Measurements from ENCODE around the gene CFAP54.
A peak's percentile ranks its signal among the peaks of the same experiment; 100 is the strongest.
"Not testable (repeated sequence)": the region's sequence is repeated elsewhere in the genome, so short reads cannot be mapped to it uniquely, and the experiment has no call there.

The CFAP54 gene

DNA sequence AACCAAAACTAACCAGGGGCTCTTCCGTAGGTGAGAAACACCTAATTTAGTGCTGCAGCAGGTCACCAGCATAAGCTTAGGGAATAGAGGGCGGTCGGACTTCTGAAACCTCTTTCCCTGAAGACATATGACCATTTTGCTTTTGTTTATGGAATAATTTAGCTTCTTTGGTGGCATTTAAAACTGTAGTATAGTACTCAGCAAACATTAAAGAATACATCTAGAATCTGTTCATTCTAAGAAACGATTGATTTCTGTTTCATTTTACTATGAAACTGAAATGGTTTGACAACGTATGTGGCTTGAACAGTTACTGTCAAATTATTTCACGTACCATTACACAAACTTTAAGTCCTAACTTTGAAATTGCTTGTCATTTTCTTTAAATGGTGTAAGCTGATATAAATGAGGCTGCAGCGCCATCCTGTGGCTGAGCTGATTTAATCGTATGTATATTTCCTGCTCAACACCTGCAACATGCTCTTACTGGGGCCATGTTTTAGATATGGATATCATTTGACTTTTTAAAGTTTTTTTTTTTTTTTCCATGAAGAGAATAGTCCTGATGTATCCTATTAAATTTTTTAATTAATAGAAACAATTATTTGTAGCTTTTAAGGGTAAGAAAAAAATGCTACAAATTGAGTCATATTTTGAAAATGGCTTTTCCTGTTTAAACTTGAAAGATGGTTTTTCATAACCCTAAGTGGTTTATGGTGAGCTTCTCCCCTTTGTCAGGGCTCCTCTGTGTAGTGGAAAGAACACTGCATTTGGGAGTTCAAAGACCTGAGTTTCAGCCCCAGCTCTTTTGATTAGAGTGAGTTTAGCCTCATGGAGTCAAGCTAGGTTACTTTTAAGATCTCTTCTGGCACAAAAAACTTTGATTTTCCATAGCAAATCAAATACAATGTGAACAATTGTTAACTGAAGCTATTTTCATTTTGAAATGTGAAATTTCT lies 27.4 kb downstream of the CFAP54 start:
- DNase-seq: peak; percentile 58 to 89 (median 75)

DNA sequence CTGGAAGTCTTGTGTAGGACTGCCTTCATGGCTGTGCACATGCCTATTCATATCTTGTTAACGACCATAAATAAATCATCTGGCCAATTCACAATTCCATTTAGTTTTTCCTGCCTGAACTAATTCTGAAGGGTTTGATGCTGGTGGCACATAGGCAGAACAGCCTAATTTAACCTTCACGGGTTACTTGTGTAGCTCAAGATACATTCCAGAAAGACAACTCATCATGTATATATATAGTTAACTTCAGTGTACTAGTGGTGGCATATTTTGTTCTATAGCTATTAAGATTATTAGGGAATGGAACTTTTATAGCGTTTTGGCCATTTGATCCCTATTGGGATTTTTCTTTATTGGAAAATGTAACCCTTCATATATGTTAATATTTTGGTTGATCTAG lies 31.4 kb downstream of the CFAP54 start:
- no peak for DNase-seq

DNA sequence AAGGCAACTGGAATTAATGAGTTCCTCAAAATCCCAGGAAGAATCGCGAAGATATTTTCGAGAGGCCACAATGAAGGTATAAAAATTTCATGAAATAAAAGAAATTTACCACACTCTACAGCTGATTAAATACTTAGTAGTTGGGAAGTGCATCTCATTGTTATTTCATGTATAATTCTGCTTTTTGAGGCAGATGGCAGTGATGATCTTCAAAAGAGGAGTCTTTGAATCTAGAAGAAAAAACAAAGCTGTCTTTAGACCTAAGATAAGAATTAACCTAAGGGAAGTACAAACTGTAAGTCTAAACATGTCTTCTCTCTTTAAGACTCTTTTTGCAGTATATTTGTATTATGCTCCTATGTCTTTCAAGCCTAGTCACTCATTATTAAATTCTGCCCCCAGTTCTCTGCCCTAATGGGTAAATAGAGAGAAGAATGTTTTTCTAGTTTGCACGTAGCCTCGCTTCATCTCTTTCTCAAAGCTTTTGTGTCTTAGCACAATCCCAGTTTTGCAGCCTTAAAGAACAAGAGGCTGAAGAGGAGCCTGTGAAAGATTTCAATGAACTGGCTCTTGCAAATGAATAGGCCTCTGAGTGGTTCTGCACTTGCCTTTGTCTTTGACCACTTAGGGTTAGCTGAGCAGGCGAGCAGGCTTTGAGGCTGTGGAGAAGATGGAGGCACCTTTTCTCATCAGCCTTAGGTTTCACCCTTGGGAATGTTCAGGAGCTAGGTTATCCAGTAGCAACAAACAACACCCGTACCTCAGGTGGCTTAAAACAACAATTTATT lies 32.7 kb downstream of the CFAP54 start:
- DNase-seq: no peak

DNA sequence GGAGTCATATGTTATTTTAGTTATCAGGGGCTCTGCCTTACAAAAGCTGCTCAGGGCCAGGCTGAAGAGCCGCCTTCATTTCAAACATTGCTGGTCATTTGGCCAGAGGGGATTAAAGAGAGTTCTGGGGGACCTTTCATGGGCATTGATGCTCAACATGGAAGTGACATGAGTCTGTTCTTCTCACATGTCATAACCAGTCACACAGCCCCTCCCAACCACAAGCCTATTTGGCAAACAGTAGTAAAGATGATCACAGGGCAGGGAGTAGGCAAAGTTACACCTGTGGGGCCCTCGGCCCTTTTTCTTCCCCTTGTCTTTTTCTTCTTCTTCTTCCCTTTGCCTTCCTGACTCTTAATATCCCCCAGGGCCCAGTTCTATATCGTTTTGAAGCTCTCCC lies 33.3 kb downstream of the CFAP54 start:
- no peak for DNase-seq

DNA sequence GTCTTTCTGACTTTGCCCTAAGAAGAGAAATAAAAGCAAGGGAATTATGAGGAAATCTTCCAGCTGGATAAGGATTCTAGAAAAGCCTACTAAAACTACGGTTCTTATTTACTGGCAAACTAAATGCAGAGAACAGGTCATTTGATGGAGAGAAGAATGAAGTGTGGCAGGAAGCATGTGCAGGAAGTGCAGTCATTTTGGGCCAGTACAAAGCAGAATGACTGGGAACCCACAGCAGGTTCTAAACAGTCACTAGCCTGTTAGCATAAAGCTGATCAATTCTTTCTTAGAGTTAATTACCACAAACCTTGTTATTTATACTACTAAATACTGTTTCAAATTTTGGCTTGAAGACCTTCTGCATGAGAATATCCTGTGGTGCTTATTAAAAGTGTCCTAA lies 36.7 kb downstream of the CFAP54 start:
- DNase-seq: peak in 1 of 5 donors; percentile 58

DNA sequence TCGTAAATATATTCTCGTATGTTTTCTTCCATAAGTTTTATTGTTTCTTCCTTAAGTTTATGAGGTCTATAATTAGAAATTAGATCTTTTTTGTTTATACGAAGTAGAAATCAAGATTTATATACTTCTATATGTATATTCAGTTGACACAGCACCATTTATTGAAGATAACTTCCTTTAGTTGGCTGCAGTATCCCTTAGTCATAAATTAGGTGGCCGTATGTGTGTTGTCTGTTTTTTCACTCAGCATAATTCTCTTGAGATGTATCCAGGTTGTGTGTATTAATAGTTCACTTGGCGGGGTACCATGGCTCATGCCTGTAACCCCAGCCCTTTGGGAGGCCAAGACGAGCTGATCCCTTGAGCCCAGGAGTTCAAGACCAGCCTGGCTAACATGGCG lies 40.5 kb downstream of the CFAP54 start:
- DNase-seq: no peak

DNA sequence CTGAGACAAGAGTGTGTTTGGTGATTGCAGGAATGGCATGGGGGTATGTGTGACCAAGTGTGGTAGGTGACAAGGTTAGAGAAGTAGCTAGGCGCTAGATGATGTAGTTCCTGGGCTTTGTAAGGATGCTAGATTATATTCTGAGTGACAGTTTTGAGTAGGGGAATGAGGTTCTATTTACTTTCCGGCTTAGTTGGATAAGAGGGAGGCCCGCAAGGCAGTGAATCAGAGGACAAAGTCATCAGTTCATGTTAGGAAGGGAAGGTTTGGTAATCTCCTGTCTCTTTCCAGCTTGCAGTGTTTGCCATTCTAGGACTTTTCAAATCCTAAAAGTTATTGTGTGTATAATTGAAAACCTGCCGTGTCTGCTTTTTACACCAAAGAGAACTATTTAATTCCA lies 45.0 kb downstream of the CFAP54 start:
- no peak for DNase-seq

DNA sequence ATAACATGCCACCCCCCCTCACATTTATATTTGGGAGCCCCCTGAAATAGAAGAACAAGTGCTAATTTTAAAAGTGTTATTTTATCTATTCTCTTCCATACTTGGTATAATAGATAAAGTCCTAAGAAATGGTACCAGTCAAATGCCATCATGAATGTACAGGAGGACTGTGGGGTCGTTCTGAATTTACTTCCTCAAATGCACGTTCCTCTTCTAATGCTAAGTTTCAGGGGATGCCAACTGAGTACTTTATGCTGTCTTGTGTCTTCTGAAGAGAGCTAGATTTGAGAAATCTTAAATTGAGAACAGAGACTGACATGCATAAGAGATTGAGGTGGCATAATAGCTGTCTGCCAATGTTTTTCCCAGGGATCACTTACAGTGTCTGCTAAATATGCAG lies 59.0 kb downstream of the CFAP54 start:
- DNase-seq: no peak

DNA sequence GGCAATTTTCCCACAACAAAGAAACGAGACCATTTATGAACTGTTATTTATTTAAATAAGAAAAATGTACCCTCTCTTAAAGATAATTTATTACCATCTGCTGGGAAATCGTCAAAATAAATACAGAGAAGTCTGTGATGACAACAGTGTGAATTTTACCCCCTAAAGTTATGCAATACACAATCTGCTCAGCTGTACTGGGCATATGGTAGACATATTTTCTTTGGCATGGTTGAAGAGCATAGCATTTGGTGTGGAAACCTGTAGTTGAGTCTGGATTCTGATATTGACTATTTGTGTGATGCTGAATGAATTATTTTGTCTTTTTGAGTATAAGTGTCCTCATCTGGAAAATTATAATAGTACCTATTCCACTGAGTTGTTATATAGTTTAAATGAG lies 60.0 kb downstream of the CFAP54 start:
- no peak for DNase-seq

DNA sequence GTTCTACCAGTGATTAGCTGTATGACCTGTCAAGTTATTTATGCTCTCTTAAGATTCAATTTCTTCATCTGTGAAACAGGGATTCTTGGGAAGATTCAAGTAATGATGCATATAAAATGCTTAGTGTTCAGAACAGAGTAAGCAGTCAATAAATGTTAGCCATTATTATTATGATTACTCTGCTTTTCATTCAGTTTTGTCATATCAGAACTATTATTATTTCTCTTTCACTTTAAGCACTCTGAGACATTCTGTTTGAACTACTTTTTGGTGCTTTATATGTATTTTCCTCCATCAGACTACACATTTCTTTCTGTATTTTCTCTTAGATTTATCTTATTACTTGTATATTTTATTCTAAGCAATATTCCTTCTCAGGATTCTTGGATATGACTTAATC lies 81.2 kb downstream of the CFAP54 start:
- no peak for DNase-seq

DNA sequence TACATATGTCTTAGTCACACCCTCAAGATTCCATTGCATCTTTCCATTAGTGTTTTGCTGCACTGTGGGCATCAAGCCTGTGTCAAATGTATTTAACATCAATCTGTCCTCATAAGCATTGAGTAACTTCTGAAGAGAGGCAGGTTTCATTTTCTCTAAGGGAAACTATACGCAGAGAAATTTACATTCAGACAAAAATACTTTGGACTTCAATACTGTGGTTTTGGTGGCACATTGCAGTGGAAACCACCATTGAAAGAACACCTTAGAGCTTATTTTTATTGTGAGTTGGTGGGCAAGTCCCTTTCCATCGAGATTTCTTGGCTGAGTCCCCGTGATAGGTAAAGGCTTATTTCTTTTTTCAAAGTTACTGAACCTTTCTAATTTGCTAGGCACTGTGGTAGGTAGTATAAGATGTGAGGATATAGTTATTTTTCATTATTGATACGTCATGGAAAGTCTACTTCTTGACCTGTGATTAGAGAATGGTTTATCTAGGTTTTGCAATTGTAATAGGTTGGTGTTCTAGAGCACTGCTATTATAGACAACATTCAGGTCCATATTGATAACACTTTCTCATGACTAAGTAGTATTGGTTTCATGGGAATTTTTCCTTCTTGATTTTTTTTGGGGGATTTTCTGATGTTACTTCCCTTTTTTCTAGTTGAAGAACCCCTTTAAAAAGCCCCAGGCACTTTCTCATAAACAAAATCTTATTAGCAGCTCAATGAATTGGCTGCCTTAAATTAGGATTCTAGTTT lies 81.9 kb downstream of the CFAP54 start:
- peak in 1 of 5 donors; percentile 27 for DNase-seq

DNA sequence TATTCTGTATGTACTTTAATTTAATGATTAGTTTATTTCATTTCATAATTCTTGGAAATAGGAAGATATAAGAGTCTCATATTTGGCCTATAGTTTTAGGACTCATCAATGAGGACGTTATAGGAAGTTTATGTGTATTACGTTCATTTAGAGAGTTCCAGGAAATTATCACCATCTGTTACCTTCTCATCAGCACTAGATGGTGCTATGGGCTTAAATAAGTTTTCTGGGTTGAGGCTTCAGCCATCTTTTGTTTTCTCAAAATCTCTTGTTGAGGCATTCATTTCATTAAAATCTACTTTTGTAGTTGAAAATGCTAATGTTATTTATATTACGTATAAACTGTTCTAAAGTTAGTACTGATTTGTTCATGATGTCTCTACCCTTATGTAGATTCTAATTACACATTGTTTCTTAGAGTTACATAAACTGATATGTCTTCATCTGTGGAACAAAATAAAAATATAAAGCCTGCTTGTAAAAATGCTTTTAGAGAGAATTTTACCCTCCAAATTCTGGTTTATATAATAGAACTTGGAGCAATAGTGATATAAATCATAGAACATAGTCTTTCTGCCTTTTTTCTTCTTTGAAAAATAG lies 89.2 kb downstream of the CFAP54 start:
- DNase-seq: peak in 1 of 5 donors; percentile 59

DNA sequence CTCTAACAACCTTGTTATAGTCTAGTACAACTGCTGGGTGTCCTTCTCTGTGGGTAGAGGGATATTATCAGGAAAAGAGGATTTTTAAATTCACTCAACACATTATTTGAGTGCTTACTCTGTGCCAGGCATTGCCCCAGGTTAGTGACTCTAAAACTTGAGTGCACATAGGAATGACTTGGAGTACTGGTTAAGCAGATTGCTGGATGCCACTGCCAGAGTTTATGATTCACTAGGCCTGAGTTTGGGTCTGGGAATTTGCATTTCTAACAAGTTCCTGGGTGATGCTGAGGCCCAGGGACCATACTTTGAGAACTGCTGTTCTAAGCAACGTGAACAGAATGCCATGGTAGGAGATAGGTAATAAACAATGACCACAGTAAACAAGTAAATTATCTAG lies 96.6 kb downstream of the CFAP54 start:
- no peak for DNase-seq

DNA sequence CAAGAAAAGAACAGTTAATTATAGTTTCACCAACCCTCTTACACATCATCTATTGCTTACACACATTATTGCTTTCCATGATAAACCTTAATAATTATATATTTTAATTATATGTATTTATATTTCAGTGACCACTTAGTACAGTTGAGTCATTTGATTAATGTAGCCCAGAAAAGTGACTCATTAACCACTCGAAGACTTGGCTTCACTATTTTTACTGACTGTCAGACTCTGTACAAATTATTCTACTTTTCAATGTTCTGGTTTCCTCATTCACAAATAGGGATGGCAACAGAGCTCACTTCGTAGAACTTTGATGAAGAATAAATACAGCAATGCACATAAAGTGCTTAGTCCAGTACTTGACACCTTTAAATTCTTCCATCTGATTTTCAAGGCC lies 98.3 kb downstream of the CFAP54 start:
- no peak for DNase-seq

DNA sequence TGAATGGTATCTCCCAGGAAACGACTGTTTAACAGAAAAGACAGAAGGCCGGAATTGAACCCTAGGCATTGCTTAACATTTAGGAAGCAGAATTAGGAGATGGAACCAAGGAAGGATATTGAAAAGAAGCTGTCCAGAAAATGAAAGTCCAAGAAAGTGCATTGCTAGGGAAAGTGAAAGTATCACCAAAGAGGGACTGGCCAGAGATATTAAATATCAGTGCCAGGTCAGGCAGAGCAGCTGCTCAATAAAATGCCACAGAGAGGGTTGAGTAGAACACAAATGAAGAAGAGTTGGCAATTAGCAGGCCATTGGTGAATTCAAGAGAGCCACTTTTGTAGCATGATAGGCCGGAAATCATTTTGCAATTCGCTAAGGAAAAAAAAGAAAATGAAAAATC lies 101.6 kb downstream of the CFAP54 start:
- DNase-seq: no peak

DNA sequence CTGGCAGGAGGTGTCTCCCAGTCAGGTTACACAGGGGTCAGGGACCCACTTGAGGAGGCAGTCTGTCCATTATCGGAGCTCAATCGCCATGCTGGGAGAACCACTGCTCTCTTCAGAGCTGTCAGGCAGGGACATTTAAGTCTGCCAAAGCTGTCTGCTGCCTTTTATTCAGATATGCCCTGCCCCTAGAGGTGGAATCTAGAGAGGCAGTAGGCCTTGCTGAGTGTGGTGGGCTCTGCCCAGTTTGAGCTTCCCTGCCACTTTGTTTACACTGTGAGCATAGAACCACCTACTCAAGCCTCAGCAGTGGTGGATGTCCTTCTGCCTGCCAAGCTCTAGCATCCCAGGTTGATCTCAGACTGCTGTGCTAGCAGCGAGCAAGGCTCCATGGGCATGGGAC lies 115.0 kb downstream of the CFAP54 start:
- DNase-seq: not testable (repeated sequence)

DNA sequence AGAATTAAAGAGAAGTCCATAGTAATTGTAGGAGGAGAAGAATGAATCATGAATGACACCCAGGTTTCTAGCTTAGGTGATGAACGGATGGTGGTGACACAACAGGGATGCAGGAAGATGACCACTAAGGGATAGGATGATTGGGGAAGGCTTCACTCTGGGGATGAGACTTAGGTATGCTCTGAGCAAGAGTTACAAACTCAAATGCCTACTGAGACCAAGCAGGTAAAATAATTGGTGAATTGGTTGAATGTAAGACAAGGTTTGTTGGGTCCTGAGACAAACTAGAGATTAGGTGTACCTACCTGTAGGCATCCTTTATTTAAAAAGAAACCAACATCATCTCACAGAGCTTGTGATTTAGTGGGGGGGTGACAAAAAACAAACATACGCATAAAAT lies 116.3 kb downstream of the CFAP54 start:
- no peak for DNase-seq

DNA sequence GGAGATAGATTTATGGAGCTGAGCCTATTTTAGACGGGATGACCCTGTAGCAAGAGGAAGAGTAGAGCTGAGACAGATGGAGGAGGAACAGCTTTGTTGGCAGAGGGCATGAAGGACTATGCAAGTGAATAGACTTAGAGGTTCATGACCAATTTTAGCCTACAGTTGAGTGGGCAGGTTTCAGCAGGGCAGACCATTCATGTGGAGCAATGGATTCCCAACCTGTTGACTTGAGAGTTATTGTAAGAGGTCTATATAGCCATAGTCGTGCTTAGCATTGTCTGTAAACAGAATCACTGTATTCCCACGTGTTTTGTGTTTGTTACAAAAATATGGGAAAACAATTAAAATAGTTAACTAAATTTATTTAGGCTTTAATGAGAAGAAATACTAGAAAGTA lies 116.8 kb downstream of the CFAP54 start:
- no peak for DNase-seq

DNA sequence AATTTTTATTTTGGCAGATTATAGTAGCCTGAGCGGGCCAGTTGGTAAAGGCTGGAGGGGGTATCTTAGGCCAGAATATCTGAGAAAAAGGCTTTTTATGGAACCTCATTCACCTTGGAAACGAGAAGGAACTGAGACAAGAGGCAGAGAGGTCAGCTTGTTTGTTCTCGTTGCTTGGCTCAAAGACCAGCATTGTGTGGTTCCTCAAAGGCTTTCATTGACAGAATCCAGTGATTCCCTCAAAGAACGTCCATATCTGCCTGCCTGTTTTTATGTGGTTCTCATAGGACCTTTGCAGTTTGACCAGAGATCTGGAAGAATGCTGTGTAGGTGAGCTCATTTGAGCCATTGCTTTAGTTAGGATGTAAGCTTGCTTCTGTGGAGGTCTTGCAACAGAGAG lies 117.3 kb downstream of the CFAP54 start:
- no peak for DNase-seq

DNA sequence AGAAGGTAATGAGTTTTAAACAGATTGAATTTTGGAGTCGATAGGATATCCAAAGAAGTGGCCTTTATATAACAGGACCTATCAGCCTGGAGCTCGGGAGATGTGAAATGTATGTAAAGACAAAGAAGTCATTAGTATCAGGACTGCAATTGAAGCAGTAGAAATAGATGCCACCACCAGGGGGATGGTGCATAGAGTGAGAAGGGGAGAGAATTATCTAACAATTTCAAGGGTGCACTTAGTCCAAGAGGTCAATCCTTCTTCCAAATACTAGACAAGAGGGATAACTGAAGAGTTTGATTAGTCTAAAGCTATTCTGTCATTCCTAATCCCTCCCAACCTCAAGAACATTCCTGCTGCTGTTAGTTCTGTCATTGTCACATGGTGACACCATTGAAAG lies 127.8 kb downstream of the CFAP54 start:
- DNase-seq: no peak

DNA sequence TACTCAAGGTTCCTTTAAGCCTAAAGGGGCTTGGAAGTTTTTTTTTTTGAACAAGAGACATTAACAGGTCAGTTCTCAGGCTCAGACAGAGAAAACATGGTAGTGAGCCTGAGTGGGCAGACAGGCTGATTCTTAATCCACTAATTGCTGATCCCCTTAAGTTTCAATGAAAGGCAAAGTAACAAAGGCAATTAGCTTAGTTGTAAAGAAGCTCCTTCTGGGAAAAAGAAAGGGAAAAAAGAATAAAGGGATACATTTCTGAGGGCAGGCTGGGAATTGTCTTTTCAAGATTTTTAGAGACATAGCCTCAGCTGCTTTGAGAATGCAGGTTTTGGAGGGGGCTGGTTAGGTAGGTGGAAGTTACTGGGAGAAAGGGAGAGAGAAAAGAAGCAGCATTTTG lies 133.8 kb downstream of the CFAP54 start:
- no peak for DNase-seq

DNA sequence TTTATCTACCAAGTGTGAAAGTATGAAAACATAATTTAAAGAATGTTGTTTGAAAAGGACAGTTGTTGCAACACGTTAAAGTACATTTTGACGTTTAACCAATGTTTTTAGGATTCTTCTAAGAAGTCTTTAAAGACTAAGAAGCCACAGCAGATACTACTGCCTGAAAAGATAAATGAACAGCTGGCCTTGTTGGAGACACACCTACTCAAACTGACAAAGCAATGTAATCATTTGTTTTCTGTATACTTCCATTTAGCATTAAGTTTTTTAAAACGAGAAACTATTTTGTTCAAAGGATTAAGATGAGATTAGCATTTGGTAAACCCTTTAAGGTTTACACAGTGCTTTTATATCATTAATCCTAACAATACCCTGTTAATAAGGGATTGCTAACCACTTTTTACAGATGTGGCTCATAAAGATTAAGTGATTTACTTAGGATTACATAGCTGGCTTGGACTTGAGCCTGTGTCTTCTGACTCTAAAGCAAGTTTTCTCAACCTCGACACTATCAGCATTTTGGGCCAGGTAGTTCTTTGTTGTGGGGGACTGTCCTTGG lies 134.4 kb downstream of the CFAP54 start:
- no peak for DNase-seq
